Epidermal melanocyte (primary cell): ENCODE measurements around the gene XNDC1N.

Source experiments
- DNase-seq: peaks from one replicate; pipeline ENCODE4 v3.0.0; 2011; ENCODE audit warnings: low spot score; ENCODE audit not compliant: insufficient read length

The XNDC1N gene, protein sequence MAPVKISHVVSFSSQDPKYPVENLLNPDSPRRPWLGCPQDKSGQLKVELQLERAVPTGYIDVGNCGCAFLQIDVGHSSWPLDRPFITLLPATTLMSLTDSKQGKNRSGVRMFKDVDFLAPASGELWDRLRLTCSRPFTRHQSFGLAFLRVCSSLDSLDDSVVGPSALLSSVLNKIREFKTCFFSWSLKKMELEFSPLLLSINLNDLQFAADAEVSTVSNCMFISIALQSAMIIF

DNA sequence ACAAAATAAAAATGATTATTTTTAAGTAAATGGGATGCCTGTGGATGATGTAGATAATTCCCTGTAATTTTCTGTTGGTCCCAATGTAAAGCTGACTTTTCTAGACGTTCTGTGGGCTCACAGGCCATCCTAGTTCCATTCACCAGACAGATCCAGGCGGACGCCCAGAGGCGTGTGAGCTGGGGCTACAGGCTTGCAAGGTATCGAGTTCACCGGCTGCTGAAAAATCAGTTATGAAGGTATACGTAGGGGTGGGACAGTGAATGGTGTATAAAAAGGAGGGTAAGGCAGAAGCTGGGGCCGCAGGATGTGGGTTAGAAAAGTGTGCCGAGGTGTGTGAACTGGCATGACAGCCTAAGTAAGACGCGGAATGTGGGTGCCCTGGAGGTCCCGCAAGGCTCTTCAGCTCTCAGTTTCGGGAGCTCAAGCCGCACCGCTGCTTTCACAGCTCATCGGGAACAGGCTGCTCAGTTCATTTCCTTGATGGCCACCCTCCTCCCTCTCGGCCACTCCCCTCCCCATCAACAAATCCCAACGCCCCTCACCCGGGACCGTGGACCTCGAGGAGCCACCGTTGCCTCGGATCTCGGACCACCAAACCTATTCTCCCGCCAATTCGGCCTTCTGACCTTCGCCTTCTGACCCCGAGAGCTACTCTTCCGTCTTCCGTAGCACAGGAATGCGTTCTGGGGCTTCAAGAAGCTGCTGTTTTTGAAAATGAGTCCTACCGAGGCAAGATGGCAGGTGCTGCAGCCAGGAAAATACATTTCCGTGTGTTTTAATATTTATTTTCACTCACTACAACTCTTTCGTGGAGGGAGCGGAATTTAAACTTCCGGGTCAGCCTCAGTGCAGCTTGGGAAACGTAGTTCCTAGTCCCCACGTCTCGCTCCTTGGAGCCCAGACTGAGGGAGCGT lies at the start of gene XNDC1N:
Gene XNDC1N (minus strand): TSS at position 775 of the 917 bp plus-strand sequence. CDS start 5,241 bp downstream, outside the sequence.
- peak; percentile 93 for DNase-seq

DNA sequence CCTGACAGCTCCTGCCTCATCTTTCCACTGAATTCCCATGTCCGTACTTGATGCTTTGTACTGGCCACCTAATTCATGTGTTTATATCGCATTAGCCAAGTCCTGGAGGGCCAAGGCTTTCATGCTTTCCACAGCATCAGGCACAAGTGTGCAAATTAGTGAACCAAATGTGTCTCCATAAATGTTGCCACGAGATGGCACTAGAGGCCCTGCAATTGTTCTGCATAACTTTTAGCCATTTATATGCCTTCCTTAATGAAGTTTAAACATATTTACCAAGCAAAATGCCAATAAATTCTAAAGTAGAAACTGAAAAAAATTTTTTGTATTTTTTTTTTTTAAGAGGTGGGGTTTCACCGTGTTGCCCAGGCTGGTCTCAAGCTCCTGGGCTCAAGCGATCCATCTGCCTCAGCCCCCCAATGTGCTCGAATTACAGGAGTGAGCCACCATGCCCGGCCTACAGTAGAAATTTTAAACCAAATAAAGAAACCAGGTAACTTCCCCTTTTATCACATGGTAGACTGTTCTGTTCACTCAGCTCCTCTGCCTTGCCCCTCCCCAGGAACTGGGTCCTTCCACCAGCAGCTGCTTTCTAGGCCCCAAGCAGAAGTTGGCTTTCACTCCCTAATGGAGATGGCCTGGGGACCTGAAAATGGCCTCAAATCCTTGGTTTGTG lies 49.5 kb upstream of the XNDC1N start:
- peak; percentile 28 for DNase-seq

DNA sequence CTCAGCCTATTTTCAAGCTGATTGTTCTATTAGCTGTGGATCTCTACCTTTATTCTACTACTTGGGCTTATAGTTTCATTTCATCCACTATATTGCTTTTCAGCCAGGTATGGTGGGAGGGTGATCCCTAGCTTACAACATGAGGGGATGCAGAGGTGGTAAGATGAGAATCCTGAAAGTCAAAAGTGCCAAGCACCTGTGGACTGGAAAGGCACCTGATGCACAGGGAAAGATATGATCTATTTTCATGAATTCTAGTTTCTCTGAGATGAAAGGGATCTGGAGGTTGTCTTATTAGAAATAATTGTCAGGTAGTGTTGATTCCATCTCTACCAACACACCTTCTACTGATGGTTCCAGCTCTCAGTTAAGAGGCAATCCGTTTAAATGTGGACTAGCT lies 48.7 kb upstream of the XNDC1N start:
- DNase-seq: no peak

DNA sequence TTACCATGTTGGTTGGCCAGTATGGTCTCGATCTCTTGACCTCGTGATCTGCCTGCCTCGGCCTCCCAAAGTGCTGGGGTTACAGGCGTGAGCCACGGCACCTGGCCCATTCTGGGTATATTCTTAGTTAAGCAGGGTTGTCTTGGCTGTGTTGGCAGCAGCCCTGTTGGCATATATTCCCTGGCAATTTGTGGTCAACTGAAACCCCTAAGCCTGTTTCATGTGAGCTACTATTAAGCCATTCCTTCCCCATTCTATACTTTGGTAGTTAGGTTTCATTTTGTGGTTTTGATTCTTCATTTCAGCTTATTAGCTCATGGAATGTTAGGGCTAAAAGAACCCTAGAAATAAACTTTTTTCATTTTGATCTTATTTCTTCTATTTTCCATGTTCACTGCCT lies 48.2 kb upstream of the XNDC1N start:
- DNase-seq: no peak

DNA sequence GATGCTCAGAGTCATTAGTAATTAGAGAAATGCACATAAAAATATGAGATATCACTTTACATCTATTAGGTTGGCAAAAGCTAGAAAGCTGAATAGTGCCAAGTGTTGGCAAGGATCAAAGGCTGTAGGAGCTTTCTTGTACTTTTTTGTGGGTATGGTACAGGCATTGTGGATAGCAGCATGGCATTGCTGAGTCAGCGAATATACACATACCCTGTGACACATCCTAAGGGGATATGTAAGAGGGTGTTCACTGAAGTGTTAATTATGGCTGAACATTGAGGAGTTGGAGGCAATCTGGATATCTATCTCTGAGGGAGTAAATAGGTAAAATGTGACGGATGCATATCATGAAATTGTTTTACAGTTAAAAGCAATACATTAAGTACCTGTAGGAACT lies 43.3 kb upstream of the XNDC1N start:
- DNase-seq: no peak

DNA sequence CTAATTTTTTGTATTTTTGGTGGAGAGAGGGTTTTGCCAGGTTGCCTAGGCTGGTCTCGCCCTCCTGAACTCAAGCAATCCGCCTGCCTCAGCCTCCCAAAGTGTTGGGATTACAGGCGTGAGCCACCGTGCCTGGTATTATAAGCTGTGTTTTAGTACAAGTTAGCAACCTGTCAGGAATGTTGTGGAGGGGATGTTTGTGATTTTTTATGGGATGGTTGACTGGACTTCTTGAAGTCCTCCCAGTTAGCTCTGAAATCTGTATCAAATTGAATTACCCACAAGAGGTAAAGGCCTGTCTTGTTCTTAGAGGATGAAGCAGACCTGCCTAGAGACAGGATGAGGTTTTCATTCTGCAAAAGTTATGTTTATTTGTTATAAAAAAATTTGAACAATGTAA lies 36.2 kb upstream of the XNDC1N start:
- DNase-seq: no peak

DNA sequence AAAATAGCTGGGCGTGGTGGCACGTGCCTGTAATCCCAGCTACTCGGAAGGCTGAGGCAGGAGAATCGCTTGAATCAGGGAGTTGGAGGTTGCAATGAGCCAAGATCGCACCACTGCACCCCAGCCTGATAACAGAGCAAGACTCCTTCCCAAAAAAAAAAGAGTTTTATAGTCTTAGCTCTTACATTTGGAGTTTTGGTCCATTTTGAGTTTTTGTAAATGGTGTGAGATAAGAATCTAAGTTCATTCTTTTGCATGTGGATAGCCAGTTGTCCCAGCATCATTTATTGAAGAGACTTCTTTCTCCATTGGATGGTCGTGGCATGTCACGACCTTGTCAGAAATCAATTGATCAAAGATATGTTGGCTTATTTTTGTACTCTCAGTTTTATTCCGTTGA lies 35.1 kb upstream of the XNDC1N start:
- no peak for DNase-seq

DNA sequence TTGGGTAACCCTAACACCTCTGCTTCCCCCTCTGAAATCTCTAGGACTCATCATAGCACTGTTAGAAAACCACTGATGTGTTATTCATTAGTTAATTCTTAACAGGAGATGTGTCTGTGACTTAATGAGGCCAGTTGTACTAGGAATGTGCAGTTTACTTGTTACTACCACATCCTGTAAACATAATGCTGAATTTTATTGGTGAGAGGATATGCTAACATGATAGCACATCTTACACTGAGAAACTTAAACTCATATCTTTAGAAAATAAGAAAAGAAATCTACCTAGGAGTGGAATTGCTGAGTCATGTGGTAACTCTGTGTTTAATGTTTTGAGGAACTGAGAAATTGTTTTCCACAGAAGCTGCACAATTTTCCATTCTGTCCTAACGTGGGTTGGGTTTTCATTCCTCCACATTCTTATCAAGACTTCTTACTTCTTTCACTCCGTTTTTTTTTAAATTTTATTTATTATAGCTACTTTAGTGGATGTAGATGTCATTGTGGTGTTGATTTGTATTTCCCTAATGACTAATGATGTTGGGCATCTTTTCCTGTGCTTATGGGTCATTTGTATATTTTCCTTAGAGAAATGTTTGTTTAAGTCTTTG lies 34.1 kb upstream of the XNDC1N start:
- DNase-seq: no peak

DNA sequence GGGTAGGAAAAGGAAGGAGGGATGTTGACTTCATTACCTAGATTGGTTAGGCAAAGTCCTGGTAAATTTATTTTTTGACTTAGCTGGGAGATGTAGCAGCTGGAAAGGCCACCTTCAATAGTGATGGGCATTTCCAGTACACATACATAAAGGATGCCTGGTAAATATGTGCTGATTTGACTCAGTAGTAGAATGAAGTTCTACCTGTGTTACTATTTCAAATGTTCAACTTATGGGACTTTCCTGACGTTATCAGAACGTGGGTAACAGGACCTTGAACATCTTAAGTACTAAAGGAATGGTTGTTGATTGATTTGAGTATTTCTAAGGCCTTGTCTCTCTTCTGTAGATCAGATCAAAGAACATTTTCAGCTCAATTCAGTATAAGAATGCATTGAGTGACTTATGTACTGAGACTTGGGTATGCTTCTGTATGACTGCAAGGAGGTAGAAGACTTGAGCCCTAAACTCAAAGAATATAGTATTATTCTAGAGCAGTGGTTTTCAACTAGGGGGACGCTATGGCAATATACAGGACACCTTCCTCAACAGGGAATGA lies 27.6 kb upstream of the XNDC1N start:
- no peak for DNase-seq

DNA sequence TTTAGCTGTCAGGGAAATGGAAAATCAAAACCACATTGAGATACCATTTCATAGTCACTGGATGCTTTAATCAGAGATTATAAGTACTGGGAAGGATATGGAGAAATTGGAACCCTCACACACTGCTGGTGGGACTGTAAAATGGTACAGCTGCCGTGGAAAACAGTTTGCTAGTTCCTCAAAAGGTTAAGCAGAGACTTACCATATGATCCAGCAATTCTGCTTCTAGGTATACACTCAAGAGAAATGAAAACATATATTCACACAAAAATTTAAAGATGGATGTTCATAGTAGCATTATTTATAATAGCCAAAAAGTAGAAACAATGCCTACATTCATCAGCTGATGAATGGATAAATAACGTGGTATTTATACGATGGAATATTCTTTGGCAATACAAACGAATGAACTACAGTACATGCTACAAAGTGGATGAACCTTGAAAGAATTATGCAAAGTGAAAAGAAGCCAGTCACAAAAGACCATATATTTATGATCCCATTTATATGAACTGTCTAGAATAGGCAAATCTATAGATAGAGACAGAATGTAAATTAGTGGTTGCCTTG lies 23.4 kb upstream of the XNDC1N start:
- DNase-seq: no peak

DNA sequence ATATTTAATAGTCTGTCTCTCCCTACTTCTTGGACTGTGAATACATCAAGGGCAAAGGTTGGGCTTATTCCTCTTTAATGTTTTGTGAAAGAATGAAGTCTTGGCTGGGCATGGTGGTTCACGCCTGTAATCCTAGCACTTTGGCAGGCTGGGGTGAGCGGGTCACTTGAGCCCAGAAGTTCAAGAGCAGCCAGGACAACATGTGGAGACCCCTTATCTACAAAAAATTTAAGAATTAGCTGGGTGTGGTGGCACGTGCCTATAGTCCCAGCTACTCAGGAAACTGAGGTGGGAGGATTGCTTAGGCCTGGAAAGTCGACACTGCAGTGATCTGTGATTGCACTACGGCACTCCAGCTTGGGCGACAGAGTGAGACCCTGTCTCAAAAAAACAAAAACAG lies 20.6 kb upstream of the XNDC1N start:
- DNase-seq: no peak

DNA sequence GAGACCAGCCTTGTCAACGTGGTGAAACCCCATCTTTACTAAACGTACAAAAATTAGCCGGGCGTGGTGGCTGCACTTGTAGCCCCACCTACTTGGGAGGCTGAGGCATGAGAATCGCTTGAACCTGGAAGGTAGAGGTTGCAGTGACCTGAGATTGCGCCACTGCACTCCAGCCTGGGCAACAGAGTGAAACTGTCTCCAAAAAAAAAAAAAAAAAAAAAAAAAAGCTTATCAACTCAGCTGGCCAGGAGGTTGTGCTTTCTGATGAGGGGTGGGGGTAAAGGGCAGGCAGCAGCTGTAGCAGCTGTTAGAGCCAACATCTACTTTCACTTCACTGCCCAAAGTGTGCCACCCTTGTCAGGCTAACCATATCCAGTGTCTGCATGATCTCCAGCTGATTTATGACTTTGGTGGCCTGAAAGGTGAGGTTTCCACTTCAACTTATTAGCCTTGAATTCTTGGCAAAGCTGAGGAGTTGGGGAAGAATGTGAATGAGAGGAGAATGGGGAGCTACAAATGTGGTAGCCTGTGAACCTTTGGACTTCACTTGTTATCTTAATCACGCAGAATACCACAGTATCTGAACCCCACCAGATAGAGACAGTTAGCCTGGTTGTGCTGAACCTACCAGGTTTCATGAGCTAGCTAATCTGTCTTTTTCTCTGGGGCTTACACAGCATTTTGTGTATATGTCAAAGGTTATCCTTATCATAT lies 20.1 kb upstream of the XNDC1N start:
- no peak for DNase-seq

DNA sequence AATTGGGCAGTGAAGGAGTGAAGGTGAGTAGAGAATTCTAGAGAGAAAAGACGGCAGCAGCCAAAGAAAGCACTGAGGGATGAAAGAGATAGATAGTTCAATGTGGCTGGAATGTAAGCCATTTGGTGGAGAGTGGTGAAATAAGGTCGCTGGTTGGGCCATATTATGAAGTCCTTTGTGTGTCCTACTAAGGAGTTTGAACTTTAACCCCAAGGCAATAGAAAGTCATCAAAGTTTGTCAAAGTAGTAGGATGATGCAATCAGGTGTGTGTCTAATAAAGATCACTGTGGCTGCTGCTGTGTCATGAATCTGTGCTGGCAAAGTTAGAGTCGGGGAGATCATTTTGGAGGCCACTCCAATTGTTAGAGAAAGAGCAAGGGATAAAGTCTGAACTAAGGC lies 19.1 kb upstream of the XNDC1N start:
- no peak for DNase-seq

DNA sequence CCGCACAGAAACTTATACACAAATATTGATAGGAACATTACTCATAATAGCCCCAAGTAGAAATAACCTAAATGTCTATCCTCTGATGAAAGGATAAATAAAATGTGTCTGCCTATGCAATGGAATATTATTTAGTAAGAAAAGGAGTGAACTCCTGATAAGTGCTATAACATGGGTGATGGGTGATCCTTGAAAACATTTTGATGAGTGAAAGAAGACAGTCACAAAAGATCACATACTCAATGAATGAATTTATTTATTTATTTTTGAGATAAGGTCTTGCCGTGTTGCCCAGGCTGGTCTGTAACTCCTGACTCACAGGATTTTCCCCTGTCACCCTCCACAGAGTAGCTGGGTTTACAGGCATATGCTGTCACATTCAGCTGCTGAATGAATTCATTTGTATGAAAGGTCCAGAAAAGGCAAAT lies 17.8 kb upstream of the XNDC1N start:
- no peak for DNase-seq

DNA sequence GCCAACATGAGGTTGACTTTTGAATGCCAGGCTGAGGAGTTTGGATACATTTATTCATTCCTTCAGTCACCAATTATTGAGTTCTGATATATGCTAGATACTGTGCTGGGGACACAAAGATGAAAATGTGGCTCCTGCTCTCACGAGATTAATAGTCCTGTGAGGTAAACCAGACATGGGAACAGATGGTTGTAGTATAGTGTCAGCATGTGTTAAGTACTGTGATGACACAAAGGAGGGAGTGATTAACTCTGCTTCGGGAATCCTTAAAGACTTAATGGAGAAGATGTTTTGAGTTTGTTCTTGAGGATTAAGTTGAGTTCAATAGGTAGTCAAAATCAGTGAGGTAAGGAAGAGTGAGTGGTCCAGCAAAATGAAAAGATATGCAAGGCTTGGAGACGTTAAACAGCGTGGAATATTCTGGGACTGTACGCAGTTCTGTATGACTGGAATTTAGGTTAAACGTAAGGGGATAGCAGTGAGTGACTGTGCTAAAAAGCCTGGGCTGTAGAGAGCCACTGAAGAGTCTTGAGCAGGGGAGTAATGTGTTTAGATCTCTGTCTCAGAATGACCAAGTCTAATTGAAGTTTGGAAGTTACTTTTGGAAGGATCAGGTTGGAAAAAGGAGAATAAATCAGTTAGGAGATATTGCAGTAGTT lies 12.3 kb upstream of the XNDC1N start:
- DNase-seq: no peak

DNA sequence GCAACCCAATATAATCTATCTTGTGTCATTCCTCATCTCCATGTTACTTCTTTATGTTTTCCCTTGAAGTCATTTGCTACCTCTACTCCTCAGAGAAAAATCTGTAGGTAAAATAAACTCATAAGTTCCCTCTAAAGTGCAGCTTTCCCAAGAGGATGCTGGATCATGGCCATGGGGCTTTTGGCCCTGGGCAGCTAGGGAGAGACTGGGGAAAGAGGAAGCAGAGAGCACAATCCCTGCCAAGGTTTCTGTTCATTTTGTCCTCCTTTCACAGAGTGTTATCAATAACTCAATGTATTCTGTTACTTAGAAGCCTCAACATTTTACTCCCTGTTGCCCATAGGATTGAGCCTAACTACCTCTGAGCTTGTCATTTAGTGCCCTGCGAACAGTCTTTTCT lies 9.4 kb upstream of the XNDC1N start:
- DNase-seq: no peak

DNA sequence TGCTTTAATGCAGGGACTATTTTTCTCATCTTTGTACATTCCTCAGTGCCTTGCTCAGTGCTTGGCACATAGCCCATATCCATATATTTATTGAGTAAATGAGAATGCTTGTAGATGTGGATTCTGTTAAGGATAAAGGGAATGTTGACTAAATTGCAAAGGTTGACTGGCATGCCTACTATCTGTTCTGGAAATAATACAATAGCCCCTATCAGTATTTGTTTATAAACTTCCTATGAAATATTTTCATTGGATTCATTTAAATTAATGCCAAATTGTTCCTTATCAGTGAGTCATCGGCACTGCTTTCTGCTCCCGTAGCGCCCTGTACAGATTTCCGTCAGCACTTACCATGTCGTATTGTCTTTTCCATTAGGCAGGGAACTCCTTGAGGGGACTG lies 8.4 kb upstream of the XNDC1N start:
- no peak for DNase-seq

DNA sequence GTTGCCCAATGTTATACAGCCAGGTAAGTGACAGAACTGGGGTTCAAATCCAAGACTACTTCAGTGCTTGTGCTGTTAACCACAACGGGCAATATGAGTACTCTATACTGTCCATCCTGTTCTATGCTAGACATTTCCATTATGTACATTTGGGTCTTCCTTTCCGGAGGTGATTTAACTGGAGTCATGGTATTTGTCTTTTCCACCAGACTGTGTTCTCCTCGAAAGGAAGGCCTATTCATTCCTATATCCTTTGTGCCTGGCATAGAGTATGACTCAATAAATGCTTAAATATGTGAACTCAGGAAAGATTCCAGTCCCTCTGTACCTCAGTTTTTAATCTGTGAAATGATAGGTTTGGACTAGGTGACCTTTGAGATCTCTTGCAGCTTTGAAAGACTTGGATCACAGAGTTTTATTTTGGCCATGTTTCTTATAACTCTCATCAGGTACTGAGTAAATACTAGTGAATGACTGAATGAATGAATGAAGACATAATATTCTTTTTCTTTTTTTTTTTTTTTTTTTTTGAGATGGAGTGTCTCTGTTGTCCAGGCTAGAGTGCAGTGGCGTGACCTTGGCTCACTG lies 7.0 kb upstream of the XNDC1N start:
- no peak for DNase-seq

DNA sequence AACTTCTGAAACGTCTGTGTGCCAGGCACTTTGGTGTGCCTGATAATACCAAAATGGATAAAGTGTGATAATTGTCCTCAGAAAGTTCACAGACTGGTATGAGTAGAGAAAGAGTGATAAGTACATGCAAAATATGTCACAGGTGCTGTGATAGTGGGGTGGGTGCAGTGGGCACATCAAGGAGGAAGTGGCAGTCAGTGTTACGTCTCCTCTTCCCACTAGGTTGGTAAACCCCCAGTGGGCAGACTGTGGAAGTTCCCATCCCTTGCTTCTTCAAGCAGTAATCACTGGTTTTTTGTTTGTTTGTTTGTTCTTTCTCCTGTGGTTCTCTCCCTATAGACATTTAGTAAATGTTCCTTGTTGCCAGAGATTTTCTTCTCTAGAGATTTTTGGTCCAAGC lies 5.8 kb upstream of the XNDC1N start:
- DNase-seq: no peak
